Body of pancreas (tissue), 4 donors: ENCODE results near the gene C1orf198. TPM values are rescaled to one million over a fixed set of nuclear protein-coding genes. Genes with fewer than 3 reads are reported as not detected.

Source experiments
- ATAC-seq: fragments of 150-250 bp; one replicate; pipeline ENCODE4 v1.9.1; 2016
- DNase-seq, 4 donors: peaks; one replicate each; pipeline ENCODE4 v3.0.0-alpha.2; 2019
- H3K27ac ChIP-seq, 4 donors: fragments of 200-600 bp; sonication (generic); 1 replicate in 3 of 4; 2 replicates in 1 of 4; pipeline versions ENCODE4 v1.5.1 to v1.6.1; 2016 to 2019; ENCODE audit warnings: mild to moderate bottlenecking in 1 of 4, mixed read lengths in 1 of 4, moderate library complexity in 1 of 4
- H3K27me3 ChIP-seq, 2 donors: fragments of 200-600 bp; sonication (generic); one replicate each; pipeline ENCODE4 v1.6.0; 2016; ENCODE audit warnings: mild to moderate bottlenecking in 1 of 2
- H3K36me3 ChIP-seq, 2 donors: fragments of 200-600 bp; sonication (generic); replicated peaks in 1 of 2; 2 replicates each; pipeline ENCODE4 v1.5.1; 2016; ENCODE audit warnings: low read depth in 2 of 2; ENCODE audit not compliant: insufficient read depth in 1 of 2
- H3K4me1 ChIP-seq: fragments of 200-600 bp; sonication (generic); one replicate; pipeline ENCODE4 v1.6.0; 2016
- H3K4me3 ChIP-seq, 2 donors: fragments of 200-600 bp; sonication (generic); 1 replicate in 1 of 2; 2 replicates in 1 of 2; pipeline ENCODE4 v1.5.1; 2016 to 2019
- H3K9me3 ChIP-seq, 3 donors: fragments of 200-600 bp; sonication (generic); 1 replicate in 2 of 3; 2 replicates in 1 of 3; pipeline ENCODE4 v1.5.1; 2016
- CTCF ChIP-seq, 7 experiments: fragments of 450-650 bp in 4 of 7; fragments of 200-600 bp in 3 of 7; sonication (generic) in 3 of 7; IDR thresholded peaks; one replicate each; pipeline ENCODE4 v1.5.1; 2016 to 2019; ENCODE audit warnings: antibody characterized with exemption in 7 of 7
- POLR2A ChIP-seq, 3 donors: fragments of 450-650 bp; IDR thresholded peaks; one replicate each; pipeline ENCODE4 v1.6.1; 2016; ENCODE audit warnings: antibody characterized with exemption in 3 of 3, mild to moderate bottlenecking in 2 of 3
- WGBS, 2 donors: methylation state at CpG; one replicate each; pipeline ENCODE4 v1.1.5; 2017; 5-methylcytosine and 5-hydroxymethylcytosine counted together
- intact Hi-C: fragments of 100-400 bp; cut with DNase I; formaldehyde crosslinking; loops from one replicate; pipeline ENCODE4 v1.15.1; 2023
- total RNA-seq, 2 donors: library from RNA; depleted of rRNA; stranded (reverse); fragments of >200 nt; gene quantifications; one replicate each; pipeline ENCODE4 v1.1.0, GENCODE V29; 2016

C1orf198 gene
- total RNA-seq, 2 donors from 2014 or later = 29.0 to 66.7 TPM

GRCh38 chr1:230867101-230867902 is 1.0 kb downstream of the C1orf198 start:
- H3K27ac ChIP-seq = peak overlapping the region; percentile 94 to 97 (median 95)
- H3K27me3 ChIP-seq = no peaks in the 10 kb centered on the region
- no peak for DNase-seq
- intact Hi-C loops = no loop called here
- ATAC-seq = no peak
- 4 to 7% methylated on average over 17 of the region's 17 CpGs for WGBS, 2 donors
- no peaks in the 10 kb centered on the region for H3K36me3 ChIP-seq
- no peak for TF ChIP-seq POLR2A (IDR thresholded peaks at IDR 0.05)
- TF ChIP-seq CTCF (IDR thresholded peaks at IDR 0.05) = no peak
- H3K4me3 ChIP-seq = peak overlapping the region; percentile 92 to 96
- H3K9me3 ChIP-seq = peaks cover 0 to 4% (median 0%) of the 10 kb centered on the region in 3 donors
- H3K4me1 ChIP-seq = peaks cover 68% of the 10 kb centered on the region

GRCh38 chr1:230866171-230867070 is 1.9 kb downstream of the C1orf198 start:
- no peaks in the 10 kb centered on the region for H3K36me3 ChIP-seq
- peak overlapping the region; percentile 94 to 97 (median 95) for H3K27ac ChIP-seq
- peaks cover 70% of the 10 kb centered on the region for H3K4me1 ChIP-seq
- H3K9me3 ChIP-seq = peaks cover 0 to 4% (median 0%) of the 10 kb centered on the region in 3 donors
- peak in 3 of 4 donors; percentile 27 to 41 (median 38) for DNase-seq
- no peaks in the 10 kb centered on the region for H3K27me3 ChIP-seq
- TF ChIP-seq CTCF (IDR thresholded peaks at IDR 0.05) (no peak), POLR2A (IDR thresholded peaks at IDR 0.05) (peak in 2 of 3 donors; percentile 55 to 60)
- peak; percentile 34 for ATAC-seq
- no peak overlapping the region for H3K4me3 ChIP-seq
- WGBS, 2 donors = 41 to 51% methylated on average over 9 of the region's 9 CpGs
- intact Hi-C loops = no loop called here

- no peak for DNase-seq
- H3K27me3 ChIP-seq = no peaks in the 10 kb centered on the region
- 74 to 80% methylated on average over 8 of the region's 8 CpGs for WGBS, 2 donors
- intact Hi-C loops = no loop called here
- peak overlapping the region; percentile 94 to 97 (median 95) for H3K27ac ChIP-seq
- no peak overlapping the region for H3K4me3 ChIP-seq
- TF ChIP-seq POLR2A (IDR thresholded peaks at IDR 0.05) (no peak), CTCF (IDR thresholded peaks at IDR 0.05) (no peak)
- ATAC-seq = no peak
- peaks cover 0 to 4% (median 0%) of the 10 kb centered on the region in 3 donors for H3K9me3 ChIP-seq
- peaks cover 72% of the 10 kb centered on the region for H3K4me1 ChIP-seq
- H3K36me3 ChIP-seq = no peaks in the 10 kb centered on the region
These were observed 3.1 kb downstream of the C1orf198 start for GRCh38 chr1:230865062-230865817.

GRCh38 chr1:230864441-230864840 is 3.9 kb downstream of the C1orf198 start:
- intact Hi-C loops = no loop called here
- Histone ChIP-seq H3K9me3 (peaks cover 0 to 1% (median 0%) of the 10 kb centered on the region in 3 donors), H3K27me3 (no peaks in the 10 kb centered on the region), H3K4me3 (no peak overlapping the region), H3K4me1 (peaks cover 64% of the 10 kb centered on the region), H3K27ac (peak overlapping the region in 3 of 4 donors; percentile 95 to 97 (median 95)), H3K36me3 (no peaks in the 10 kb centered on the region)
- ATAC-seq = no peak
- TF ChIP-seq POLR2A (IDR thresholded peaks at IDR 0.05) (no peak), CTCF (IDR thresholded peaks at IDR 0.05) (no peak)
- 80 to 82% methylated on average over 9 of the region's 9 CpGs for WGBS, 2 donors
- DNase-seq = no peak
